ENCODE measurements around the gene FOXI2.

DNA sequence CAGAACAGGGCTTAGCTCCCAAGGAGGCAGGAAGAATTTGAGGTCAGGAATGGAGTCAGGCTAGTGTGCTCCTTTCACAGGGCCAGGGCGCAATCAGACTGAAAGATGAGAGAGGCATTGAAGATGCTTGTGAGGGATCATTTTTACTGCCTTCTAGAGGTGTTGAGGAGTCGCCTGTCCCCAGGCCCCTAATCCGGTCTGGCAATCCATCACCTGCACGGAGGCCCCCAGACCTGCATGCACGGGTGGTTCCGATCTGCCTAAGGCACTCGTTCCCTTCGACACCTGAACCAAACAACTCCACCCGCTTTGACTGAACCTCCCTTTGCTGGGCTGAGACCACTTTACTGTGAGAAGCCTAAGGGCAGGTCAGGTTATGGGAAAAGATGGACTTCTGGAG, 8.0 kb downstream of the FOXI2 start:
- TF ChIP-seq, protein P1, sequence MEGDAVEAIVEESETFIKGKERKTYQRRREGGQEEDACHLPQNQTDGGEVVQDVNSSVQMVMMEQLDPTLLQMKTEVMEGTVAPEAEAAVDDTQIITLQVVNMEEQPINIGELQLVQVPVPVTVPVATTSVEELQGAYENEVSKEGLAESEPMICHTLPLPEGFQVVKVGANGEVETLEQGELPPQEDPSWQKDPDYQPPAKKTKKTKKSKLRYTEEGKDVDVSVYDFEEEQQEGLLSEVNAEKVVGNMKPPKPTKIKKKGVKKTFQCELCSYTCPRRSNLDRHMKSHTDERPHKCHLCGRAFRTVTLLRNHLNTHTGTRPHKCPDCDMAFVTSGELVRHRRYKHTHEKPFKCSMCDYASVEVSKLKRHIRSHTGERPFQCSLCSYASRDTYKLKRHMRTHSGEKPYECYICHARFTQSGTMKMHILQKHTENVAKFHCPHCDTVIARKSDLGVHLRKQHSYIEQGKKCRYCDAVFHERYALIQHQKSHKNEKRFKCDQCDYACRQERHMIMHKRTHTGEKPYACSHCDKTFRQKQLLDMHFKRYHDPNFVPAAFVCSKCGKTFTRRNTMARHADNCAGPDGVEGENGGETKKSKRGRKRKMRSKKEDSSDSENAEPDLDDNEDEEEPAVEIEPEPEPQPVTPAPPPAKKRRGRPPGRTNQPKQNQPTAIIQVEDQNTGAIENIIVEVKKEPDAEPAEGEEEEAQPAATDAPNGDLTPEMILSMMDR (IDR thresholded peaks at IDR 0.05; ENCODE audit: low read length), result no peak
- no peak for TF ChIP-seq EZH2 (IDR thresholded peaks at IDR 0.05; ENCODE audit: borderline replicate concordance, low read length)

Data from OCI-LY1 (cell line).